ENCODE results near the gene FLVCR1. TPM values are rescaled to one million over a fixed set of nuclear protein-coding genes. Genes with fewer than 3 reads are reported as not detected.
"Not testable (repeated sequence)": the region's sequence is repeated elsewhere in the genome, so short reads cannot be mapped to it uniquely, and the experiment has no call there.

Gene FLVCR1
- total and polyA plus RNA-seq, 9 of the 15 experiments (the other 6 are each of a cell fraction or from before 2014, with no cell fraction given): 5.2 to 18.0 (median 12.5) TPM

DNA sequence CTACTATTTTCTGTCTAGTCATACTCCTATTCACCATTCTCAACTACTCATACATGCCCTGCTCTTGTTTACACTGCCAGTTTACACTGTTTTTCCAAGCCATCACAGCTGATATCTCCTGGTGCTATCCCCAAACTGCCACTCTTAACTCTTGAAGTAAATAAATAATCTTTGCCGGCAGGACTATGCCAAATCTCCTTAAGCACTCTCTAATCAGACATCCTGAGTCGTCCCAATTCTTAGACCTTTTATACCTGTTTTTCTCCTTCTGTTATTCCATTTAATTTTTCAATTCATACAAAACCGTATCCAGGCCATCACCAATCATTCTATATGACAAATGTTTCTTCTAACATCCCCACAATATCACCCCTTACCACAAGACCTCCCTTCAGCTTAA, 55.6 kb downstream of the FLVCR1 start:
- peak; percentile 28; the same call in 1 of the 2 replicates for TF ChIP-seq ZNF316 (IDR thresholded peaks at IDR 0.05)
- TF ChIP-seq MAFG (tag; conservative IDR thresholded peaks at IDR 0.05): peak; percentile 40; the same call in 1 of the 2 replicates

DNA sequence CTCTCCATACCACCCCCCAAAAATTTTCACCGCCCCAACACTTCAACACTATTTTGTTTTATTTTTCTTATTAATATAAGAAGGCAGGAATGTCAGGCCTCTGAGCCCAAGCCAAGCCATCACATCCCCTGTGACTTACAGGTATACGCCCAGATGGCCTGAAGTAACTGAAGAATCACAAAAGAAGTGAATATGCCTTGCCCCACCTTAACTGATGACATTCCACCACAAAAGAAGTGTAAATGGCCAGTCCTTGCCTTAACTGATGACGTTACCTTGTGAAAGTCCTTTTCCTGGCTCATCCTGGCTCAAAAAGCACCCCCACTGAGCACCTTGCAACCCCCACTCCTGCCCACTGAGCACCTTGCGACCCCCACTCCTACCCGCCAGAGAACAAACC, 56.0 kb downstream of the FLVCR1 start:
- ATAC-seq; in situ Hi-C loops (cut with MboI); H3K4me3 ChIP-seq; H3K36me3 ChIP-seq (ENCODE audit: control insufficient read depth, insufficient read depth, low read length); BruUV-seq (replicated peaks); H3K79me2 ChIP-seq (ENCODE audit: control insufficient read depth, insufficient read depth, low read length); H3K4me2 ChIP-seq (ENCODE audit: insufficient read depth, low read length); POLR2A ChIA-PET; H3K27ac ChIP-seq (ENCODE audit: extremely low read depth, low read depth, low read length); H3K9me1 ChIP-seq (ENCODE audit: control insufficient read depth, insufficient read depth, low read length); H3K27me3 ChIP-seq (ENCODE audit: control insufficient read depth in 2 of 2, insufficient read depth in 2 of 2, low read length in 2 of 2); FAIRE-seq; H3K9me3 ChIP-seq (replicated peaks; ENCODE audit: control insufficient read depth, insufficient read depth, low read depth, low read length); H4K20me1 ChIP-seq (replicated peaks; ENCODE audit: control insufficient read depth, insufficient read depth, low read length); DNase-seq (ENCODE audit: extremely low read depth in 1 of 4, low spot score in 3 of 4); H3K9ac ChIP-seq (ENCODE audit: insufficient read depth in 1 of 2, low read depth in 2 of 2, low read length in 2 of 2); H2AFZ ChIP-seq (ENCODE audit: low read depth, low read length): not testable (repeated sequence)
- peaks cover 11% of the 10 kb centered on the region in 2 experiments; a peak in 4 of 5 replicates for H3K4me1 ChIP-seq (replicated peaks in 1 of 2; ENCODE audit: control insufficient read depth in 2 of 2, insufficient read depth in 2 of 2, low read length in 2 of 2)
- WGBS (ENCODE audit: insufficient coverage, low coverage, missing lambda C conversion rate): 62% methylated on average over 3 of the region's 5 CpGs
- CTCF ChIA-PET (ENCODE audit: low intra/inter-chr PET ratio): interaction anchor here (1.8 kb wide), 1 partner anchor 99 kb away, joined by 9 read pairs; no protein-coding TSS in a partner anchor
- intact Hi-C loops (cut with micrococcal nuclease): loop anchor here (2.0 to 10.0 kb wide), 5 partner anchors 99 to 439 kb away; partner anchors contain the start of gene BATF3

More for the DNA sequence above, 55.6 kb downstream of the FLVCR1 start:
- CTCF ChIA-PET (ENCODE audit: low intra/inter-chr PET ratio); H3K4me3 ChIP-seq; H3K27me3 ChIP-seq (ENCODE audit: control insufficient read depth in 2 of 2, insufficient read depth in 2 of 2, low read length in 2 of 2); in situ Hi-C loops (cut with MboI); H3K9me3 ChIP-seq (replicated peaks; ENCODE audit: control insufficient read depth, insufficient read depth, low read depth, low read length); BruUV-seq (replicated peaks); ATAC-seq; H3K79me2 ChIP-seq (ENCODE audit: control insufficient read depth, insufficient read depth, low read length); H3K4me2 ChIP-seq (ENCODE audit: insufficient read depth, low read length); H3K27ac ChIP-seq (ENCODE audit: extremely low read depth, low read depth, low read length); H4K20me1 ChIP-seq (replicated peaks; ENCODE audit: control insufficient read depth, insufficient read depth, low read length); H3K9ac ChIP-seq (ENCODE audit: insufficient read depth in 1 of 2, low read depth in 2 of 2, low read length in 2 of 2); H3K36me3 ChIP-seq (ENCODE audit: control insufficient read depth, insufficient read depth, low read length); DNase-seq (ENCODE audit: extremely low read depth in 1 of 4, low spot score in 3 of 4); POLR2A ChIA-PET; FAIRE-seq; H2AFZ ChIP-seq (ENCODE audit: low read depth, low read length); H3K9me1 ChIP-seq (ENCODE audit: control insufficient read depth, insufficient read depth, low read length): not testable (repeated sequence)
- 21% methylated on average over 2 of the region's 3 CpGs for WGBS (ENCODE audit: insufficient coverage, low coverage, missing lambda C conversion rate)
- intact Hi-C loops (cut with micrococcal nuclease): loop anchor here (2.0 to 10.0 kb wide), 5 partner anchors 99 to 439 kb away; partner anchors contain the start of gene BATF3
- H3K4me1 ChIP-seq (replicated peaks in 1 of 2; ENCODE audit: control insufficient read depth in 2 of 2, insufficient read depth in 2 of 2, low read length in 2 of 2): peaks cover 11% of the 10 kb centered on the region in 2 experiments; a peak in 4 of 5 replicates
